ENCODE measurements around the gene GMEB2.
"Not testable (repeated sequence)": the region's sequence is repeated elsewhere in the genome, so short reads cannot be mapped to it uniquely, and the experiment has no call there.

The GMEB2 gene

DNA sequence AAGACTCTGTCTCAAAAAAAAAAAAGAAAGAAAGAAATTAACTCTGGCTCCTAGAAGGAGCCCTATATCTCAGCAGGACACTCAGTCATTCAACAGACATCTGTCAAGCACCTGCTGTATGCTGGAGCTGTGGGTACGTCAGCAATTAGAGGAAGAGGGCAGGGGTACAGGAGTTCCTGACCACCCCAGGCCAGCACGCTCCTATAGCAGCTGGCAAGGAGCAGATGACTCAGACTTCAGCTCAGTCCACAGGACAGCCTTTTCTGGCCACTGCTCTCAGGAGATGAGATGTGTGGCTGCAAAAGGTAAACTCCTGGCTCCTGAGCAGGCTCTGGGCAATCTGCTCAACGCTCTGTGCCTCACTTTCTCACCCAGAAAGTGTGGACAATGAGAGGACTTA is 29.6 kb upstream of the GMEB2 start:
- DNase-seq = no peak

DNA sequence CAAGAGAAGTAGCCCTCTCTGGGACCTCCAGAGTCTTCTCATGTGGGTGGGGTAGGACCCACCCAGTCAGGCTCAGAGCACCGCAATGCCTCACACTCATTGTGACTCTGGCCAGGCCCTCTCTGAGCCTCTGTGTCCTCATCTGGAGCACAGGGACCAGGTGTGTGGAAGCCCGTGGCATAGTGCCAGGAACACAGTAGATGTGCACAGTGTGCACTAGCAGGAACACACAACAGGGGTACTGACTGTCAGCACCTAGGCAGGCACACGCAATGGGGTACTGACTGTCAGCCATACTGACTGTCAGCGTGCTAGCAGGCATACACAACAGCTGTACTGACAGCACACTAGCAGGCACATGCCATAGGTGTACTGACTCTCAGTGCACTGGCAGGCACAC is 28.3 kb upstream of the GMEB2 start:
- DNase-seq = no peak

DNA sequence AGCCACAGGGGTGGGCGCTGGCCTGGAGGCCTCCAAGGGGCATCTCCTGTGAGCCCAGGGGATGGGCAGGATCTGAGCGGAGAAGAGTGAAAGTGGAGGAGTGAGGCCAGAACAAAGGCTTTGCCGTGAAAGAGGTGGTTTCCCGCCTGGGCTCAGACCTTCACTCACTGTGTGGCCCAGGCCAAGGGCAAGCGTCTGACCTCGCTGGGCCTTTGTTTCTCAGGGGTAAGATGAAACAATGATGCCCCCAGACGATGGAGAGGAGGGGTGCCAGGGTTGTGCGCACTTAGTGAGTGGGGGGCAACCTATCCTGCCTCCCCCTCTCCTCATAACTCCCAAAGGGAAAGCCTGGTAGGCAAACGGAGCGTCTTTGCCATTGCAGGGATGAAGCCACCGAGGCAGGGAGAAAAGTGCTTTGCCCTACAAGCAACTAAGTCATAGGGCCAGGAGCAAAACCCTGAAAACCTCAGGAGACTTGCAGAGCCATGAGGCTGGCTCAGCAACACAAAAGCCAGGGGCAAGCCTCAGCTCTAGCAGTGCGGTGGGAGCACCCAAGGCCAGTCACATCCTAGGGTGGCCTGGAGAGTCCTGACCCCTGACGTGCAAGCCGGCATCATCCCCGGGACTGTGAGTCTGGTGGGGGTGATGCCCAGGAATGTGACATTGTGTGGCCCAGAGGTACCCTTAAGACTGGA is 27.2 kb upstream of the GMEB2 start:
- no peak for DNase-seq

DNA sequence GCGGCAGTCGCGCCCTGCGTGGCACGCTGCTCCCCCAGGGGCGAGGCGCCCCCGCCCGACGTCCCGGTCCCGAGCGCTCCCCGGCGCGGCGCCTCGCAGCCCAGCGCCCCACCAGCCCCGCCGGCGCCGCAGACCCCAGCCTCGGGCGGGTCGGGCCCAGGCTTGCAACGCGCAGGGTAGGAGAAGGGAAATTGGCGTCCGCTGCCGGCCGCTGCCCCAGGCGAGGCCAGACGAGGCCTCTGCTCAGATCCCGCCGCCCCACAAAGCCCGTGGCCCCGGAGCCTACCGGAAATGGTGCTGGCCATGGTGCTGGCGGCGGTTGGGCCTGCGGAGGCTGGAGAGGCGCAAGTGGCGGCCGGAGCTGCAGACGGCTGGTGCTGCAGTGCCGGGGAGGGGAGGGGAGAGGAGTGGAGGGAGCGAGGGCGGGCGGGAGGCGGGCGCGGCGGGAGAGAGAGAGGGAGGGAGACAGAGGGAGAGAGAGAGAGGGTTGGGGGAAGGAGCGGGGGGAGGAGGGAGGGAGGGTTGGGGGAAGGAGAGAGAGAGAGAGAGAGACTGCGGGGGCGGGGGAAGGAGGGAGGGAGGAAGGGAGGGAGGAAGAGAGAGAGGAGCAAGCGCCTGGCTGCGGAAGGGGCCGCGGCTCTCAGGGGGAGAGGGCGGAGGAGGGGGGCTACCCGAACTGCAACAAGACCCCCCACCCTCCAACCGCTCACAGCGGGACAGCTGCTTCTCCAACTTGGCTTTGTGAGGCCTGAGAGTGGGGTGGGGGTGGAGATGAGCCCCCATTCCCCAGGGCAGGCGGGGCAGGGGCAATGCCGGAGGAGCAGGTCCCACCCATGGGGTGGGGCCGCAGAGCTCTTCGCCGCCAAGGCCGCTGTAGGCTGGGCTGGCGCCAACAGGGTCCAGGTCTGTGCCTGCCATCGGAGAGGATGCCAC is 26.4 kb upstream of the GMEB2 start, which contains the start of gene STMN3:
Gene STMN3, minus strand, starts transcription at position 384 of the 933 bp plus-strand sequence. Its CDS starts 79 bp downstream, at position 305.
- DNase-seq = peak; percentile 76

DNA sequence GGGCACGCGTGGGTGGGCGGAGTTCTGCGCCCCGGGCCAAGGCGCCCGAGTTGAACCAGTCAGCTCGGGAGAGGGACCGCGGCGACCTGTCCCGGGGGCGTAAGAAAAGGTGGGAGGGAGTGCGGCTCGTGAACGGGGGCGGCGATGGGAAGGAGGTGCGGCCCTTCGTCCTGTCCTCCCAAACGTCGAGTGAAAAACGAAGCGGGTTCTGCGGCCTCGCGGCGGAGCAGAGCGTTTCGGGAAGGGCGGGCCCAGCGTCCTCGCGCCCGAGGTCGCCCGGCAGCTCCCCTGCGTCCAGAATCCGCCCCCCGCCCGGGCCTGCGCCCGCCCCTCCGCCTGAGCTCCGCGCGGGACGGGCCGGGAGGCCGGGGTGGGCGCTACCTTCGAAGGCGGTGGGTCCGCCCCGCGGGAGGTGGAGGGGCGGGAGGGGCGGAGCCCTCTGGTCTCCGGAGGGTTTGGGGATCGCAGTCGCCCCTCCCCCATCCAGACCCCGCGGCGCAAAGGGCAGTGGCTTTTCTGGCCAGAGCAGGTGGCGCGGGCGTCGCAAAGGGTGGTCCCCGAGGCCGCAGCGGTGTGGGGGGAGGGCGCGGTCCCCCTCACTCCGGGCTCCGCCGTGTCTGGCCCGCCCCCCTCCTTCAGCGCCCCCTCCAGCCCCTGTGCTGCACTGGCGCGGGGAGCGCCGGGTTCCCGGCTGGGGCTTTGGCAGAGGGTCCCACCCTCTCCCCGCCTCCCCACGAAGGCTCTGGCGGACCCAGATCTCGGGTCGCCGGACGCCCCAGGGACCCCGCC is 25.5 kb upstream of the GMEB2 start:
- DNase-seq = no peak

DNA sequence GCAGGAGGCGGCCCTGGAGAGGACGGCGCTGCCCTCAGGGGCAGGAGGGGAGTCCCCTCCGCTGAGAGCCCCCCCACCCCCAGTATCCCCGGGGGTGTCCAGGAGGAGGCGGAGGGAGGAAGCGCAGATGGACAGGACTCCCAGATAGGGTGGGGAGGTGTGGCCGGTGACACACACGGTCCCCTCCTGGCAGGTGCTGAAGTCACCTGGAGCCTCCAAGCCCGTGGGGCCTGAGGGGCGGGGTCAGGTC is 25.0 kb upstream of the GMEB2 start:
- DNase-seq = no peak

DNA sequence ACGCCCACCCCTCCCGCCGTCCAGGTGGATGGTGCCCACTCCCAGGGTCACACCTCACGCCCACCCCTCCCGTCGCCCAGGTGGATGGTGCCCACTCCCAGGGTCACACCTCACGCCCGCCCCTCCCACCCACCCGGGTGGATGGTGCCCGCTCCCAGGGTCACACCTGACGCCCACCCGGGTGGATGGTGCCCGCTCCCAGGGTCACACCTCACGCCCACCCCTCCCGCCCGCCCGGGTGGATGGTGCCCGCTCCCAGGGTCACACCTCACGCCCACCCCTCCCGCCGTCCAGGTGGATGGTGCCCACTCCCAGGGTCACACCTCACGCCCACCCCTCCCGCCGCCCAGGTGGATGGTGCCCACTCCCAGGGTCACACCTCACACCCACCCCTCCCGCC is 23.6 kb upstream of the GMEB2 start:
- not testable (repeated sequence) for DNase-seq

DNA sequence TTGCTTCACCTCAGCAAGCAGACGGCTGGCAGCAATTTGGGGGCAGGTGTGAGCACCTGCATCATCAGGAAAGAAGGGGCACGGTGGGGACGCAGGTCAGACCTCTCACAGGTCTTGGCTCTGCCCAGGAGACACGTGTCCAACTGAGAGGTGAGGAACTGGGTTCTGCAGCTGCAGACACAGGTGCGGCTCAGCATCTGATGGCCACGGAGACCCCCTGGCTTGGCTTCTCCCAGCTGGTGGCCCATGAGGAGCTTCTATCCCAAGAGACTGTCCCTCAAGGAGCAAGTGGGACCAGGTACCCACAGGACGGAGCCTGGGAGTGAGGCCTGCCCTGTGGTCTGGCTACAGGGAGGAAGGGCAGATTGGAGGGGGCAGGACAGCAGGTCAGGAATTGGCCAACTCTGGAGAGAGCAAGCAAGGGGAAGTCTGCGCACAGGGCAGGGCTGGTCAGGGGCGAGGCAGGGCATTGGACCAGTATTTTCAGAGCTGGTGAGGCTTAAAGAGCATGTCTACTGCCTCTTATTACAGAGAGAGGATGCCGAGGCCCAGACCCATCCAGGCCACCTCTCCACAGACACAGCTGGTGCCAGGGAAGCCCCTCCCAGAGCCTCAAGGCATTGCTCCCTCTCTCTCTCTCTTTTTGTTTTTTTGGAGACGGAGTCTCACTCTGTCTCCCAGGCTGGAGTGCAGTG is 22.1 kb upstream of the GMEB2 start:
- no peak for DNase-seq

DNA sequence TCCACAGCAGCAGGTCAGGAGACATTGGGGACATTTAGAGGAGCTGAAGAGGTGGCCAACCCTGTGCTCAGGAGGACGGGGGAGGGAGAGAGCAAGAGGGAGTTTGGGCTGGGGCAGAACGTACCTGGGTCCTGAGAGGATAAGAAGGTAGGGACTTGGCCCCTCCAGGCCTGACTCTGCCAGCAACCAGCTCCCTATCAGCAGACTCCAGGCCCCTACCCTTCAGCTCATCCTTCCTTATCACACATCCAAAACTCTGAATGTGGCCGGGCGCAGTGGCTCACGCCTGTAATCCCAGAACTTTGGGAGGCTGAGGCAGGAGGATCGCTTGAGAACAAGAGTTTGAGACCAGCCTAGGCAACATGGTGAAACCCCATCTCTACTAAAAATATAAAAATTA is 21.3 kb upstream of the GMEB2 start:
- DNase-seq = no peak

DNA sequence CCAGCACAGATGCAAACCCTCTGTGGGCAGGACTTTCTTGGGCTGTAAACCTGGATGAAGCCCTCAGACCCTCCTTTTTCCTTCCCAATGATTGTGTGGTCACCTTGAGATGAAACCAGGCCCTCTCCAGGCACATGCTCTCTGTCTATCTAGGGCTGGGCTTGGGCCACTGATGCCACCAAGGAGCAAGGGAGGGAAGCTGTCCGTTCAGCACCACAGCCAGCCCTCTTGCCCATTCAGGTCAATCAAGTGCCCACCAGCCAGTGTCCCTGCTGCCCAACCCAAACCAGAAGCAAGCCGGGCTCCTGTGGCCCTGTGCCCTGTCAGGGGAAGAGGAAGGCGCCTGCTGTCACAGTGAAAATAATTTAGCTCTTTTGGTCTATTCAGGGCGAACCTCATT is 18.3 kb upstream of the GMEB2 start:
- DNase-seq = no peak

DNA sequence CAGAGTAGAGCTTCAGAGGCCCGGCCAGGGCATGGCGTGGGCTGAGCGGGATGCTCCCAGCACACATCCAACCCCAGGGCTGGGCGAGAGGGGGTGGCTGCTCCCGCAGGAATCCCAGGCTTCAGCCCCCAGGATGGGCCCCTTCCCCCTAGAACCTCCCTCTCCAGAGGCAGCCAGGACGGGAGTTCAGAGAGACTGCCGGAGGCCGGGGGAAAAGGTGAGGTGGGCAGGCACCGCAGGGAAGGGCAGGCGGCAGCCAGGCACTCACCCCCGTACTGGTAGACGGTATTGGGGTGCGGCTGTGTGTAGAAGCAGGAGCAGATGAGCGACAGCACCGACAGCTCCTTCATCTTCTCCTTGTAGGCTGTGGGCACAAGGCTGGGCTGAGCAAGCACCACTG is 17.0 kb upstream of the GMEB2 start:
- no peak for DNase-seq

DNA sequence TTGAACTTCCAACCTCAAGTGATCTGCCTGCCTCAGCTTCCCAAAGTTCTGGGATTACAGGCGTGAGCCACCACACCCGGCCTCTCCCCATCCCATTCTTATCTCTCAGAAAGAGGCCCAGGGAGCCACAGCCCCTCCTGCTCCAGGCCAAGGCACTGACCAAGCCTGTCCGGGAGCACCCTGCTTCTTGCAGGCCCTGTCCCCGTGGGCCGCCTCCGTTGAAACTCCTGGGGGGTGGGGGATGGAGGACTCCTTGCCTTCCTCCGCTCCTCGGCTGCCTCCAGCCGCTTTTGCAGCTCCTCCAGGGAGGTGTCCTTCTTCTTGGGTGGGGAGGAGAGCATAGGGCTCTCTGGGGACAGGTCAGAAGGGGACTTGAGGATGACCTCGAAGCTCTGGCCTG is 16.6 kb upstream of the GMEB2 start:
- no peak for DNase-seq

DNA sequence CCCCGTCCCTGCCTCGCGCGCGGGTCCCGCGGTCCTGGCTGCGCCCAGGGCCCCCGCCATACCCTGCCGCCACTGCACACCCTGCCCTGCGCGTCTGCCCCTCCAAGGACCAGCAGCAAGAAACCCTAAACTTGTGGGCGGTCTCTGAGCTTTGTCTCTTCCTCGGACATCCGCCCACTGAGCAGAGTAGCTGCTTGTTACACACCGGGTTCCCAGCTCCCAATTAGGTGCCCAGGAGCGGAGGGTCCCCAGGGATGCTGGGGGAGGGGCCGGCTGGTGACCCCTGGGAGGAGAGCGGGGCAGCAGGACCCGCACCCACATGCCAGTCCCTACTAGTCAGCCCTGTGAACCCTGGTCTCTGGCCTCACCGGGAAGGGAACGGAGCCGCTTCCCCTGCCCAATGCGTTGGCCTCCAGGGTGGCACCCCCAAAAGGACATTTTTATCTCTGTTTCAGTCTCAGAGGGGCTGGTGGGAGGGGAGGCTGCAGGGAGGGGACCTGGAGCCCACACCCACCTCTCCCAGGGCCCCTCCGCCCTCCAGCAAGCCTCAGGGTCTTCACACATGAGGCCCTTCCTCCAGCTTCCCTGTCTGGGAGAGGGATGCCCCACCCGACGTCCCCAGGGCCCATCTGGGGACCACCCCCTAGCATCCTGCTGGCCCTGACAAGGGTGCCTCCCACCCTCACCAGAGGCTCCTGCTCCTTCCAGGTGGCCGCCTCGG is 15.8 kb upstream of the GMEB2 start:
- no peak for DNase-seq

DNA sequence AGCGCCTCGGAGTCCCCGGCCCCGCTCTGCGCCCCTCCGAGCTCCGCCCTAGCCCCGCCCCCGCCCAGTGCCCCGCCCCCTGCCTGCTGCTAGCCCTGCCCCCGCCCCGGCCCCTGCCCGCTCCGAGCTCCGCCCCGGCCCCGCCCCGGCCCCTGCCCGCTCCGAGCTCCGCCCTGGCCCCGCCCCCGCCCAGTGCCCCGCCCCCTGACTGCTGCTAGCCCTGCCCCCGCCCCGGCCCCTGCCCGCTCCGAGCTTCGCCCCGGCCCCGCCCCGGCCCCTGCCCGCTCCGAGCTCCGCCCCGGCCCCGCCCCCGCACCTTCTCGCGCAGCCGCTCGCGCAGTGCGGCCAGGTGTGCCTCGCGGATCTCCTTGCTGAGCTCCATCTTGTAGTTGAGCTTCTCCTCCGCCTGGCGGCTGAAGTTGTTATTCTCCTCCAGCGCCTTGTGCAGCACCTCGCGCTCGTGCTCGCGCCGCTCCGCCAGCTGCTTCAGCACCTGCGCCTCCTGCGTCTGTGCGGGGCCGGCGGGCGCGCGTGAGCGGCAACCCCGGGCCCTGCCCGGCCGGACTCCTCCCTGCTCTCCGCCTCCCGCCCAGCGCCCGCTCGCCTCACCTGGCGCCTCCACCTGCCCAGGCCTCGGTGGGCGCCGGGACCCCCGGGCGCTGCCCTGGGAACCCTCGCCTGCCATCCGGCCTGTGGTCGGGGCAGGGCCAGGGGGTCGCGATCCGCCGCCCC is 15.1 kb upstream of the GMEB2 start:
- DNase-seq = peak; percentile 10

DNA sequence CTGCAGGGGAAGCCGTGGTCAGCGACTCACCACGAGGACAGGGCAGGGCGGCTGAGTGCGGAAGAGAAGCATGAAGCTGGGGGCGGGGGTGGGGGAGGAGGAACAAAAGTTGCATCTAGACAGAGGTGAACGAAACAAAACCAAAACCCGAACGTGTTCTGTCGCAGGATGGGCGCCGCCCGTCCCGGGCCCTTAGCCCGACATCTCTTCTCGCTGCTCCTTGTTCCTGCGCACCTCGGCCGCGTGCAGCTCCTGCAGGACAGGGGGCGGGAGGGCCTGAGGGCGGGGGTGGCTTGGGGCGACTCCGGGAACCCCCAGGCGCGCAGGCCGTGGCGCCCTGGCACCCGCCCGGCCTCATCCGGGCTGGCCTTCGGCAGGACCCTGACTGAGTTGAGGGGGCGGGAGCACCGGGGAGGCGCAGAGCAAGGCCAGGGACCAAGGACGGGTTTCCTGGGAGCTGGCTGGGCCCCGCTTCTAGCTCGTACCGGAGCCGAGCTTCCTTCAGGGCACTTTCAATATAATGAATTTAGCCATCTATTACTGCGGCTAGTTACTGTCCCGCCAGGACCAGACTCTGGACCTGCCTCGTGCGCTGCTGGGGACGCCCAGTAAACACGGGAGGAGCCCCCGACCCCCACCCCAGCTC is 14.4 kb upstream of the GMEB2 start:
- DNase-seq = no peak

DNA sequence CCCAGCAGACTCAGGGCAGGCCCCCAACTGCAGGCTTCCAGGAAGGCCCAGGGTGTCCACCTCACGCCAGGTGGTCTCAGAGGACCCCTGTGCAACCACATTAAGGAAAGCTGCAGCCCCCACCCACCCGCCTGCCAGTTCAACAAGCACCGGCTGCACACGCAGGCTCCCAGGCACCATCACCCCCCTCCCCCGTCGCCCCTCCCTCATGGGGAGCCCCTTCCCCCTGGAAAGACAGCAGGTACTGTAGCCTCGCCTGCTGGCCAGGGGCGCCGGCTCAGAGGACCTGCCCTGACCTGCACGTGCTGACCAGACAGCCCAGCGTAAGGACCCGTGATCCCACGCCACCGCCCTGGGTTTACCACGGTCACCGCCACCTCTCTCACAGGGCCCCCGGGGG is 13.8 kb upstream of the GMEB2 start:
- DNase-seq = not testable (repeated sequence)

DNA sequence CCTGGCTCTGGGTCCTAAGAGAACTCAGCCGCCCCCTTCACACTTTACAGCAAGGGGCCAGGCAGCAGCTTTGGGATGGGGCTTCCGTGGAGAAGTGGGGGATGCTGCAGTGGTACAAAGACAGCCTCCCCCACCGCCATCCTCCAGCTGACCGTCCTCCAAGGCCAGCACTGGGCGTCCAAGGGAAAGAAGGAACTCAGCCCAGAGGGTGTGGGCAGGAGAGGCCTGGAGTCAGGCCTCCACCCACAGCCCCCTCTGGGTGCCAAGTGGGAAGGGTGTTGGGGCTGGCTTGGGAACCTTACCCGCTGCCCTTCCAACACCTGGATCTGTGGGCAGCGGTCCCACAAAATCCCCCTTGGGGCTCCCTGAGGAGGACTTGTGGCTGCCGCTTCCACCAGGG is 13.2 kb upstream of the GMEB2 start:
- DNase-seq = no peak

DNA sequence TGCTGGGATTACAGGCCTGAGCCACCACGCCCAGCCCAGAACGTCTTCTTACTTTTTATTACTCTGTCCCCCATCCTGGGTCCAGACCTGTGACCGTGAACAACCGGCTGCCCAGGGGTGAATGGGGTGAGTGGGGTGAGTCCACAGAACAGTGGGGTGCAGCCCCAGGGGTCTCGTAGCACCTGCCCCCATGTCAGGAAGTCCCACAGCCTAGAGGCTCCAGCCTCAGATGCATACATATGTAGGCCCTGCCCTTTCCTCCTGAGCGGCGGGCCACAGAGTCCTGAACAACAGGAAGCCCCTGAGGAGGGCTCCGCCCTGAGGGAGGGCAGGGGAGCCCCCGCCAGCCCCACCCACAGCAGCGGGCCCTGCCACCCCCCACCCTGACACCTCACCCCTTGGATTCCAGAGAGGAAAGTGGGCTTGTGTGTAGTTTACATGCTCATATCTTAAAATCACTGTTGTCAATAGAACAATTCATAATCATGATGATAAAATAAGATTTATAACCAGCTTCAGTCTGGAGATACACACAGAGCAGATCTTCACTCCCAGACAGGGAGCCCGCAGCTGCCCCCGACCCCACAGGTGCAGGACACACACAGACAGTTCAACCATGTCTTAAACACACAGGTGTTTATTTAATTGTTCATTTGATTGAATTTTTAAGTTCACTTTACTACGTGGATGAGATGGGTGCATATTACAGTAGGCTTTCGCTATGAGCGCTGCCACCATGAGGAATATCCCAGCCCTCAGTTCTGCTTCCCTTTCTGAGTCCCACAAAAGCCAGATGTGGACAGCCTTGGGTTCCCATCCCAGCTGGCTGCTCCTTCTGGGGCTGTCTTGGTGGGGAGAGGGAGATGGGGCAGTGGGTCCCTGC is 12.4 kb upstream of the GMEB2 start:
- no peak for DNase-seq

DNA sequence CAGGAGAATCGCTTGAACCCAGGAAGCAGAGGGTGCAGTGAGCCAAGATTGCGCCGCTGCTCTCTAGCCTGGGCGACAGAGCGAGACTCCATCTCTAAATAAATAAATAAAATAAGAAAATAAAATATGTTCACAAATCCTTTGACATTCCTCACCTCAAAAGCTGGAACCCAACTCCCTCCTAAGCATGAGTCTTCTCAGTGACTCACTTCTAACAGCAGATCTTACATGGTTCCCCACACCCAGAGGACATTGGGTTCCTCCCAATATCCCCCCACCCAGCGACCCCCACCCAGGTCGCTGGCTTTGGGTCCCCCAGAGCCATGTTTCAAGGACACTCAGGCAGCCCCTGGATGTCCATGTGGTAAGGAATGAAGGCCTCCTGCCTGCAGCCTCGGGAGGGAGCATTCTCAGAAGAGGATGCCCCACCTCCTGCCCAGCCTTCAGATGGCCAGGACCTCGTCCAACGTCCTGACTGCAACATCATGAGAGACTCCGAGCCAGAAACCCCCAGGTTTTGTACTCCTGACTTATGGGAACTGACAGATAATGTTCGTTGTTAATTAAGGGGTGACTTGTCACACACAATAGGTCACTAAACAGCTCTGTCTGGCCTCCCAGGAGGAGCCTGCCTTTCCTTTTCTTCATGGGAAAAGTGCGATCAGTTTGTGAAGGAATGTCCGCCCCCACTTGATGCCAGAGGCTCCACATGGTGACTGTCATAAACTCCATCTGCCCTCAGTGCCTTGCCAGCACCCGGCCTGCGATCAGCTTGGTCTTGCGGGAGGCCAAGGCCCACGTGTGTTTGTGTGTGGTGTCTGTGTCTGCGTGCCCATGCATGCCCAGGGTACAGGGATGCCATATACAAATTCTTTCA is 10.1 kb upstream of the GMEB2 start:
- peak; percentile 26 for DNase-seq
